ENCODE results near the gene CHD2.
"Not testable (repeated sequence)": the region's sequence is repeated elsewhere in the genome, so short reads cannot be mapped to it uniquely, and the experiment has no call there.

The CHD2 gene

DNA sequence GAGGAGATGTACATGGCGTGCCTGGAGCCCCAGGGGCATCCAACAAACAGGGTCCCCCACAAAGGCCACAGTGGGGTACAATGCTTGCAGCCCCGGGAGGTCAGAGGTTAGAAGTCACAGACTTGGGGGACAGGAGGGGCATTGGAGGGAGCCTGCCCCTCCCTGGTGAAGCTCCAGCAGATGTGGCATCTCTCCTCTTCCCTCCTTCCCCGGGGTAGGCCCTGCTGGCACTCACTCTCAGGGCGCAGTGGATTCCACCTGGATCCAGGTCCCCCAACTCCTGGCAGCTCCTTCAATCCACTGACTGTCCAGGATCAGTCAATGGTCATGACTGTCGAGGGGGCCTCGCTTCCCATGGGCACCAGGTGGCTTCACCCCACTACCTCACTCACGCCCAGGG lies 156.7 kb downstream of the CHD2 start:
- TF ChIP-seq, protein P1, sequence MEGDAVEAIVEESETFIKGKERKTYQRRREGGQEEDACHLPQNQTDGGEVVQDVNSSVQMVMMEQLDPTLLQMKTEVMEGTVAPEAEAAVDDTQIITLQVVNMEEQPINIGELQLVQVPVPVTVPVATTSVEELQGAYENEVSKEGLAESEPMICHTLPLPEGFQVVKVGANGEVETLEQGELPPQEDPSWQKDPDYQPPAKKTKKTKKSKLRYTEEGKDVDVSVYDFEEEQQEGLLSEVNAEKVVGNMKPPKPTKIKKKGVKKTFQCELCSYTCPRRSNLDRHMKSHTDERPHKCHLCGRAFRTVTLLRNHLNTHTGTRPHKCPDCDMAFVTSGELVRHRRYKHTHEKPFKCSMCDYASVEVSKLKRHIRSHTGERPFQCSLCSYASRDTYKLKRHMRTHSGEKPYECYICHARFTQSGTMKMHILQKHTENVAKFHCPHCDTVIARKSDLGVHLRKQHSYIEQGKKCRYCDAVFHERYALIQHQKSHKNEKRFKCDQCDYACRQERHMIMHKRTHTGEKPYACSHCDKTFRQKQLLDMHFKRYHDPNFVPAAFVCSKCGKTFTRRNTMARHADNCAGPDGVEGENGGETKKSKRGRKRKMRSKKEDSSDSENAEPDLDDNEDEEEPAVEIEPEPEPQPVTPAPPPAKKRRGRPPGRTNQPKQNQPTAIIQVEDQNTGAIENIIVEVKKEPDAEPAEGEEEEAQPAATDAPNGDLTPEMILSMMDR (IDR thresholded peaks at IDR 0.05; ENCODE audit: control insufficient read depth, insufficient read depth, low read depth, low read length, missing control alignments), result no peak
- H3K4me3 ChIP-seq (ENCODE audit: control insufficient read depth, low read depth, low read length), result no peak overlapping the region
- no peak for DNase-seq (ENCODE audit: low read depth)

DNA sequence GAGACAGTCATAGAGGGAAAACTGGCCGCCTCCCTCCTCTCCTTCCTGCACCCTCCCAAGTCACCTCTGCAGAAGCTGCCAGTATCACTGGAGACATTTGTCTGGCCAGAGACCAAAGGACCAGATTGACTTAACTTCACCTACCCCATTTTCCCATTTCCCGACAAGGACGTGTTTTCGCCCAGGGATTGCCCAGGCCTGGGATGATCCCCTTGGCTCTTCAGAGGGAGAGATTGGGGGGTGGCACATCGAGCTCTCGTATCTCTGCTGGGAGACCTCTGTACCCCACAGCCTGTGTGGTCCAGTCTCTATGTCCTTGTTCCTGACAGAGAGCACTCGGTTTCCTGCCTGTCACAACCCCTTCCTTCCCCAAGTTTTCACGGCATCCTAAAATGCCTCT lies 157.5 kb downstream of the CHD2 start:
- no peak for DNase-seq (ENCODE audit: low read depth)
- TF ChIP-seq, protein P1 (IDR thresholded peaks at IDR 0.05; ENCODE audit: control insufficient read depth, insufficient read depth, low read depth, low read length, missing control alignments), result no peak
- H3K4me3 ChIP-seq (ENCODE audit: control insufficient read depth, low read depth, low read length), result no peak overlapping the region

DNA sequence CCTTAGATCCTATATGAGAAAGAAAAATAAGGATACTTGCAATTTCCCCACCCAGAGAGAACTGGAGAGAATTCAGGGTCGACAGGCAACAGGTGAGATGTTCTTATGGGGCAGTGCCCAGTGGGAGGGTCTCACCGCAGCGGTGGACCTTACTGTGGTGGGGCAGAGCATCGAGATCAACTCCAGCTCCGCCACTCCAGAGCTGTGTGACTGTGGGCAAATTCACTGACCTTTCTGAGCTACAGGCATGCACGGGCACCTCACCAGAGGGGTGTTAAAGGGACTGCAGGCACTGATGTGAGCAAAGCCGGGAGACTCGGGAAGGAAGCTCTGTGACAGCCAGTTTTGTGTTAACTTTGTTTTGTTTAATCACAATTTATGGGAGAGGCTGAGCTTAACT lies 158.0 kb downstream of the CHD2 start:
- no peak for DNase-seq (ENCODE audit: low read depth)
- H3K4me3 ChIP-seq (ENCODE audit: control insufficient read depth, low read depth, low read length), result no peak overlapping the region
- TF ChIP-seq, protein P1 (IDR thresholded peaks at IDR 0.05; ENCODE audit: control insufficient read depth, insufficient read depth, low read depth, low read length, missing control alignments), result no peak

DNA sequence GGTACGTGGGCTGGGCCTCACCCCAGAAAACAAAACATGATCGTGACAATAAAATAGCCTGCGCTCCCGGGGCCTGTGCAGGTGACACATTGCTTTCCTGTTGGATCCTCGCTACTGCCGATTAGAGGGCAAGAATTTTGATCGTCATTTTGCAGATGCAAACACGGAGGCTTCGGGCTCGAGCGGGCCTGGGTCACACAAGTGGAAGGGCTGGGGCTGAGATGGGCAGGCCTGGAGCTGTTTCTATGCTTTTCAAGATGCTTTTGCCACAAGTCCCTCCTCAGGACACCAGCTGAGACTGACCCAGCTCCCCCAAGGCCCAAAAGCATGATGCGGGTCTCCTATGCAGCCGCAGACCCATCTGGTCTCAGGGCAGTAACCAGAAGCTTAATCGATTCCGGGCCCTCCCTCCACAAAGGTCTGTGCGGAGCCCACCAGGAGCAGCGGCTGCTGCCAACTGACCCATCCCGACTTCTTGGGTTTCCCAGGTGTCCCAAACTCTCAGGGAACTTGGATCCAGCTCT lies 158.8 kb downstream of the CHD2 start:
- no peak overlapping the region for H3K4me3 ChIP-seq (ENCODE audit: control insufficient read depth, low read depth, low read length)
- DNase-seq (ENCODE audit: low read depth), result no peak
- TF ChIP-seq, protein P1 (IDR thresholded peaks at IDR 0.05; ENCODE audit: control insufficient read depth, insufficient read depth, low read depth, low read length, missing control alignments), result no peak

DNA sequence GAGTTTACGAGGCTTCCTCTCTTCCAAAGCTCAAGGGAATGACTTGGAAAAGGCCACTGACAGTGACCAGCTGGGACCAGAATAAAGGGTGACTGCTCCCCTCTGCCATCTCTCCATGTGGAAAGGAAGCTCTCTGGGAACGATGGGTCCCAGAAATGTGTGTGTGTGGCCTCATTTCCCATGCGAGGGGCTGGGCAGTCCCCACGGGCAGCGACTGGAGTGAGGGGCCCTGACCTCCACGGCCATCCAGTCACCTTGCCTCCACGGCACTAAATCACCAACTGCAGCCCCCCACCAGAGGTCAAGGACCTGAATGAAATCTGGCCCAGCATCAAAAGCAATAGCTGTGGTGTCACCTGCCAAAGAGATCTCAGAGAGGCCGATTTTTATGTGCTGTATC lies 159.3 kb downstream of the CHD2 start:
- H3K4me3 ChIP-seq (ENCODE audit: control insufficient read depth, low read depth, low read length), result no peak overlapping the region
- TF ChIP-seq, protein P1 (IDR thresholded peaks at IDR 0.05; ENCODE audit: control insufficient read depth, insufficient read depth, low read depth, low read length, missing control alignments), result no peak
- DNase-seq (ENCODE audit: low read depth), result no peak

DNA sequence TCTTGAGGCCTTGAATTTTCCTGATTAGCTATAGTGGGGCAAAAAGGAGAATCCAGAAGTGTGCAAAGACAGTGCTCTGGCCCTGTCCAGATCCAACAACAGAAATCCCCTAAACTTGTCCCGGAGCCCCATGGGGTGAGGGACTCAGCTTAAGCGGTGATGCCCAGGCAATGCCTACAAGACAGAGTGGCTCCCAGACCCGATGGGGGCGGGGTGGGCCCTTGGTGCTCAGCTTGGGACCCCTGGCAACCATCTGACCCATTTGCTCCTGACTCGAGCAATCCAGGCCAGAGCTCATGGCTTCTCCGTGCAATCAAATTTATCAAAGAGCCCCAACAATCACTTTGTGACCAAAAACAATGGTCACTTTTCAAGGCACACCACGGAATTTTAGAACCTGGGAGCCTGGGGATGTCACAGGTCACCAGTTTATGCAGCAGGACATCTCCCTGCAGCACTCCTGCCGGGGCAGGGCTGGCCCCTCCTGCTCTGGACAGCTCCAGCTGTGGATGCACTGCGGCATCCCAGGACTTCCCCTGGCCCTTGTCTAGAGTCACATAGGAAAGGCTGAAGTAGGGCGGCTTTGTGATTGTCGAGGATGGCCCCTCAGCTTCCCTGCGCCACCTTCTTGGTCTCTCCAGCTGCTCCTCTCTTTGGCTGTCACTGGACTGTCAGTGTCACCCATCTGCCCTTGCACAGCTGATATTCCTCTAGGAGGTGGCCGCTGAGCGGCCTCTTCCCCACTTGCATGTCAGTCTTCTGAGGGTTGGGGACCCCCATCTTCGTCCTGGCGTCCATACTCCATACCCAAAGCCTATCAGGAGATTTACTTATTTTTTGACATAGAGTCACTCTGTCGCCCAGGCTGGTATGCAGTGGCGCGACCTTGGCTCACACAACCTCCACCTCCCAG lies 160.5 kb downstream of the CHD2 start:
- DNase-seq (ENCODE audit: low read depth), result no peak
- no peak overlapping the region for H3K4me3 ChIP-seq (ENCODE audit: control insufficient read depth, low read depth, low read length)
- TF ChIP-seq, protein P1 (IDR thresholded peaks at IDR 0.05; ENCODE audit: control insufficient read depth, insufficient read depth, low read depth, low read length, missing control alignments), result no peak

DNA sequence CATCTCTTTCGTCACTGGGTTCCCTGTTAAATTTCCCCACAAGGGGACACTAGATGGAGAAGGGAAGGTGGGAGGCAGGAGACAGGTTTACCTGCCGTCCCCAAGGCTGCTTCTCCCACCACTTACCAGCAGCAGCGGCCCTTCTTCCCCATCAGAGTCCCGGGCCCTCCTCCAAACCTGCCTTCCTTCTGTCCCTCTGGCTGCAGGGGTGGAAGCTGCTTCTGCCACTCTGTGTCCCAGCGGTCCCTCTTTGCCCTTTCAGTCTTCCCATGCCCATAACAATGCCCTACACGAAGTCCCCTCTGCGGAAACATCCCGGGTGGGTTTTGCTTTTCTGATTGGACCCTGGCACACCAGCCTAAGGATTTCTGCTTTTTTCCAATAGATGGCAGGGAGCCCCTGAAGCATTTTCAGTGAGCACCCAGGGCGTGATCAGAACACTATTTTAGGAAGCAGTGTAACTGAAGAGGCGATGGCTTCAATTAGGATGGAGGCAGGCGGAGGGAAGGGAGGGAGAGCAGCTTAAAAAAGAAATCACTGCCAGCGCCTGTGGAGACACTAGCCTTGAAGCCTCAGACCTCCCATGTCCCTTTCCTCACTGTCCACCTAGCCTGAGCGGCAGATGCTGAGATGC lies 162.6 kb downstream of the CHD2 start:
- not testable (repeated sequence) for H3K4me3 ChIP-seq (ENCODE audit: control insufficient read depth, low read depth, low read length); DNase-seq (ENCODE audit: low read depth)
